Right lobe of liver (tissue), 6 donors: Measurements from ENCODE around the gene TOM1L2. TPM values are rescaled to one million over a fixed set of nuclear protein-coding genes. Genes with fewer than 3 reads are reported as not detected.

ENCODE experiments used
- ATAC-seq, 4 donors: fragments of 200-7000 bp; cut with Tn5 transposase; one replicate each; pipeline ENCODE4 v1.9.1; 2020; ENCODE audit warnings: mild to moderate bottlenecking in 4 of 4, moderate library complexity in 4 of 4
- DNase-seq, 3 donors: peaks; one replicate each; pipeline ENCODE4 v3.0.0-alpha.2; 2020
- H3K27ac ChIP-seq, 3 donors: fragments of 200-600 bp; one replicate each; pipeline ENCODE4 v1.8.0; 2022
- H3K27me3 ChIP-seq, 2 donors: fragments of 200-600 bp; one replicate each; pipeline ENCODE4 v1.8.0; 2022
- H3K36me3 ChIP-seq, 4 donors: fragments of 200-600 bp; sonication (generic) in 1 of 4; one replicate each; pipeline versions ENCODE4 v1.5.1 to v1.8.0; 2017 to 2022; ENCODE audit warnings: control low read depth in 1 of 4
- H3K4me1 ChIP-seq, 4 donors: fragments of 200-600 bp; sonication (generic) in 1 of 4; one replicate each; pipeline versions ENCODE4 v1.5.1 to v1.8.0; 2017 to 2022; ENCODE audit warnings: control low read depth in 1 of 4
- H3K4me3 ChIP-seq, 3 donors: fragments of 200-600 bp; one replicate each; pipeline ENCODE4 v1.8.0; 2022
- H3K9me3 ChIP-seq, 4 donors: fragments of 200-600 bp; sonication (generic) in 1 of 4; one replicate each; pipeline versions ENCODE4 v1.5.1 to v1.8.0; 2017 to 2022; ENCODE audit warnings: control low read depth in 1 of 4
- POLR2A ChIP-seq: fragments of 450-650 bp; IDR thresholded peaks from one replicate; pipeline ENCODE4 v1.6.1; 2017; ENCODE audit warnings: antibody characterized with exemption, mild to moderate bottlenecking
- WGBS: methylation state at CpG from one replicate; pipeline ENCODE4 v1.1.6; 2018; ENCODE audit warnings: low coverage, low lambda C conversion rate; ENCODE audit not compliant: insufficient coverage; ENCODE audit errors: missing lambda C conversion rate; 5-methylcytosine and 5-hydroxymethylcytosine counted together
- intact Hi-C, 2 donors: fragments of 100-400 bp; cut with DNase I; formaldehyde crosslinking; loops; one replicate each; pipeline versions ENCODE4 v1.11.2 to v1.14.1; 2022
- total RNA-seq, 6 experiments: library from RNA; depleted of rRNA in 2 of 6; stranded (reverse); fragments of >200 nt in 2 of 6; fragmentation: NEBNext Ultra II Directional in 3 of 6; extraction: Animal tissue kit (Norgen Biotek cat#: 25700) in 3 of 6; gene quantifications; one replicate each; pipeline versions ENCODE4 v1.1.0 to v1.2.4, GENCODE V29; 2016 to 2023
- TF ChIP-seq, protein P1 (sequence below), 4 donors: fragments of 200-600 bp in 3 of 4; fragments of 450-650 bp in 1 of 4; IDR thresholded peaks; one replicate each; pipeline versions ENCODE4 v1.5.1 to v1.8.0; 2016 to 2022; ENCODE audit warnings: antibody characterized with exemption in 4 of 4, mild to moderate bottlenecking in 2 of 4
- donor health status: DM: no; HTN: yes; CAD: no.
- donor health status: DM: no; HTN: no; CAD: no.
- donor health status: DM: no; HTN: no; CAD: no.
- donor health status: DM: no; HTN: yes; CAD: no.
- donor health status: DM: no; HTN: yes; CAD: no.

The TOM1L2 gene
- total RNA-seq, 6 experiments from 2014 or later = 13.5 to 21.2 (median 16.0) TPM

DNA sequence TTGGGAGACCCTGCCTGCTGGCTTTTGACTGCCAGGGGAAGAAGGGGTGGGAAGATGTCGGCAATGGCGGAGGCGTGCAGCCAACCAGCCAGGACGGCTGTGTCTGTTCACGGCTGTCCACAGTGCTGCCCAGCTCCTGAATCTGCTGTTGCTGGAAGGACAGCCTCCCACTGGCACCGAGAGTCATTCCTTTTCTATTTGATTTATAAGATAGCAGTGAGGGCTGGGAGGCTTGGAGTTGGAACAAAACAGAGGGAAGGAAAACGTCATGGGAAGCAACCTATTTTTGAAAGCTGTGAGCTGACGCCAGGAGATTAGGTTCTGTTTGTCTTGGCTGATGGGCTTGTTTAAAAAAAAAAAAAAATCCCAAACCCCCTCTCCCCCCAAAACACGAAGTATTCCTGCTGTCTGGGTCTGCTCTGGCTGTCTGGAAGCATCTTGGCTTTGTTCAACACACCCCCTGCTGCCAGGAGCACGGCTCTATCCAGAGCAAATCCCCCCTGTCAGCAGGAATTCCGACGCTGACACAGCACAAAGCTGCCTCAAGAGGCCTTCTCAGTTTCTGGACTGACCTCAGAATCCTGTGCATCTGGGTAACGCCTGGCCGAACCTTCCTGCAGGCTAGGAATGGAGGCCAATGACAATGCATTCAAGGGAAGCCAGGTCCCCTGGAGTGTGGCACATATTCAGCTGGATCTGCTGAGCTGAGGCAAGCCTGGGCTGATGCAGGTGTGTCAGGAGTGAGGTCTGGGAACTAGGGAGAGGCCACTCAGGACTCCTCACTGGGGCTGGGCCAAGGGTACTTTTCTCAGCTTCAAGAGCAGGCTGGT lies 94.5 kb downstream of the TOM1L2 start:
- TF ChIP-seq, protein P1, sequence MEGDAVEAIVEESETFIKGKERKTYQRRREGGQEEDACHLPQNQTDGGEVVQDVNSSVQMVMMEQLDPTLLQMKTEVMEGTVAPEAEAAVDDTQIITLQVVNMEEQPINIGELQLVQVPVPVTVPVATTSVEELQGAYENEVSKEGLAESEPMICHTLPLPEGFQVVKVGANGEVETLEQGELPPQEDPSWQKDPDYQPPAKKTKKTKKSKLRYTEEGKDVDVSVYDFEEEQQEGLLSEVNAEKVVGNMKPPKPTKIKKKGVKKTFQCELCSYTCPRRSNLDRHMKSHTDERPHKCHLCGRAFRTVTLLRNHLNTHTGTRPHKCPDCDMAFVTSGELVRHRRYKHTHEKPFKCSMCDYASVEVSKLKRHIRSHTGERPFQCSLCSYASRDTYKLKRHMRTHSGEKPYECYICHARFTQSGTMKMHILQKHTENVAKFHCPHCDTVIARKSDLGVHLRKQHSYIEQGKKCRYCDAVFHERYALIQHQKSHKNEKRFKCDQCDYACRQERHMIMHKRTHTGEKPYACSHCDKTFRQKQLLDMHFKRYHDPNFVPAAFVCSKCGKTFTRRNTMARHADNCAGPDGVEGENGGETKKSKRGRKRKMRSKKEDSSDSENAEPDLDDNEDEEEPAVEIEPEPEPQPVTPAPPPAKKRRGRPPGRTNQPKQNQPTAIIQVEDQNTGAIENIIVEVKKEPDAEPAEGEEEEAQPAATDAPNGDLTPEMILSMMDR (IDR thresholded peaks at IDR 0.05) = no peak
- peak; percentile 28 for TF ChIP-seq POLR2A
- Histone ChIP-seq H3K27me3 (no peaks in the 10 kb centered on the region), H3K9me3 (no peaks in the 10 kb centered on the region), H3K27ac (peak overlapping the region; percentile 64 to 91 (median 88)), H3K4me1 (peaks cover 0 to 33% (median 16%) of the 10 kb centered on the region in 4 donors), H3K36me3 (peaks cover 0 to 10% (median 0%) of the 10 kb centered on the region in 4 donors), H3K4me3 (peak overlapping the region in 1 of 3 donors; percentile 10)
- peak; percentile 83 to 90 (median 90) for ATAC-seq
- intact Hi-C loops = no loop called here
- peak; percentile 66 to 89 (median 86) for DNase-seq
- WGBS = 19% methylated on average over 12 of the region's 14 CpGs

DNA sequence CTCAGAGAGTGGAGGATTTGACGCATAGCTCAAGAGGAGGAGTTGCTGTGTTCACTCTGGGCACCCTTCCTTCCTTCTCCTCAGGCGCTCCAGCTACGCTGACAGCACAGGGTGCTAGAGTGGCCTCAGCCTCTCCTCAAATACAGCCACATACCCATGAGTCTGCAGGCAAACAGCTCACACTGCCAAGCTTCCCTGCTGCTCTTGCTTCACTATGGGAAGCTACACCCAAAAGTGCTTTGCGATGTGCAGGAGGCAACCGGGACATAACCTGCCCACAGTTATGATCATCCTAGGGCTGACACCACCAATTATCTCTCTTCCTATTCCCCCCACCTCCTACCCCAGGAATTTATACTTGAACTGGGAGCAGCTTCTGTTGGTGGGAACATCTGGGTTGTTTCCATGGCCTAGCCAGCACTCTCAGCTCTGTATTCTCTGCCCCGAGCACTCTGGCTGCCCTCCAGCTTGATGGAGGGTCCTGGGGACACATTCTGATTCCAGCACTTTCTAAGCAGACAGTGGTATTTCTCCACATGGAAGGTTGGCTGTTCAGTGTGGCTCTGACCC lies 95.2 kb downstream of the TOM1L2 start:
- ATAC-seq (peak; percentile 56 to 68 (median 64)), DNase-seq (peak in 2 of 3 donors; percentile 63 to 65)
- H3K4me3 ChIP-seq = peak overlapping the region in 1 of 3 donors; percentile 10
- no peaks in the 10 kb centered on the region for H3K27me3 ChIP-seq
- TF ChIP-seq, protein P1 (IDR thresholded peaks at IDR 0.05) = no peak
- TF ChIP-seq POLR2A = no peak
- peaks cover 0 to 7% (median 0%) of the 10 kb centered on the region in 4 donors for H3K36me3 ChIP-seq
- H3K27ac ChIP-seq = peak overlapping the region; percentile 64 to 91 (median 88)
- WGBS = 8% methylated on average over 4 of the region's 6 CpGs
- H3K4me1 ChIP-seq = peaks cover 0 to 33% (median 16%) of the 10 kb centered on the region in 4 donors
- intact Hi-C loops = no loop called here
- H3K9me3 ChIP-seq = no peaks in the 10 kb centered on the region

DNA sequence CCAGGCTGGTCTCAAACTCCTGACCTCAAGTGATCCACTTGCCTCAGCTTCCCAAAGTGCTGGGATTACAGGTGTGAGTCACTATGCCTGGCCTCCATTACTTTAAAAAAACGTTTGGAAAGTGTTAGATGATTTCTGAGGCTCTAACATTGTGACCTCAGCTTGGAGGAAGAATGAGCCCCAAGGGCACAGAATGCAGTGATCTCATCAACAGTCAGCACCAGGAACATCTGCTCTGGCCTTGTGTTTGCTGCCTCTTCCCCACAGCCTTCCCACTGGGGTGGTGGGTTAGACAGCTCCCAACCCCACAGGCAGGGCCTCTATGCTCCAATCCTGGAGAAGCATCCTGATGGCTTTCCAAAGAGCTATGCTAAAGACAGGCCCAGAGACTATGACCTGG lies 97.7 kb downstream of the TOM1L2 start:
- no peaks in the 10 kb centered on the region for H3K27me3 ChIP-seq
- TF ChIP-seq, protein P1 (IDR thresholded peaks at IDR 0.05) = no peak
- TF ChIP-seq POLR2A = no peak
- H3K36me3 ChIP-seq = peaks cover 0 to 6% (median 0%) of the 10 kb centered on the region in 4 donors
- no peak for ATAC-seq
- intact Hi-C loops = no loop called here
- DNase-seq = no peak
- H3K4me3 ChIP-seq = no peak overlapping the region
- H3K27ac ChIP-seq = no peak overlapping the region
- H3K4me1 ChIP-seq = peaks cover 0 to 36% (median 16%) of the 10 kb centered on the region in 4 donors
- H3K9me3 ChIP-seq = no peaks in the 10 kb centered on the region
- WGBS = 0% methylated on average over 1 of the region's 1 CpG

DNA sequence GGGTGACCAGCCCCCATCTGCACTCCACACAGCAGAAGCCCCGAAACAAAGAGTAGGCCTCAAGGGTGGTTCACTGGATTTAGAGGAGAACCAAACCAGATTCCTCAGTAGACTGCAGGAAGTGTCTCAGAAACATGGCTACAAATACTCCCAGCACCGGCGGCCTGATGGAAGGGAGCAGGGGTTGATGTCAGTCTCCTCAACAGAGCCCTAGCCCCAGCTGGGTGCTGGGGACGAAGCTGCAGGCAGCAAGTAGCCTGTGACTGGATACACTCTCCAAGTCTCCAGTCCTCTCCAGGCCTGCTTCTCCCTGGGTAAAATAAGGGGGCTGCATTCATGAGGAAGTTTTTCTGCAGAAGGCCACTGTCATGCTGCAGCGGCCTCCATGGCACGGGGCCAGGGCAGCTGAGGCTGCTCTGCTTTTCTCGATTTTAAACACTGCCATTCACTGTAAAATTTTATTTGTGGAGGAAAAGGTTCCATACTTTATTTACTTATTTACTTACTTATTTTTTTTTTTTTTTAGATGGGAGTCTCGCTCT lies 98.7 kb downstream of the TOM1L2 start:
- H3K27ac ChIP-seq = no peak overlapping the region
- no peaks in the 10 kb centered on the region for H3K27me3 ChIP-seq
- H3K36me3 ChIP-seq = peaks cover 0 to under 1% (median 0%) of the 10 kb centered on the region in 4 donors
- peaks cover 0 to 32% (median 14%) of the 10 kb centered on the region in 4 donors for H3K4me1 ChIP-seq
- H3K9me3 ChIP-seq = no peaks in the 10 kb centered on the region
- intact Hi-C loops = no loop called here
- no peak for DNase-seq
- H3K4me3 ChIP-seq = no peak overlapping the region
- WGBS = 77% methylated on average over 6 of the region's 8 CpGs
- no peak for ATAC-seq
- TF ChIP-seq POLR2A = no peak
- TF ChIP-seq, protein P1 (IDR thresholded peaks at IDR 0.05) = no peak
